Measurements from ENCODE around the gene CUL3.

DNA sequence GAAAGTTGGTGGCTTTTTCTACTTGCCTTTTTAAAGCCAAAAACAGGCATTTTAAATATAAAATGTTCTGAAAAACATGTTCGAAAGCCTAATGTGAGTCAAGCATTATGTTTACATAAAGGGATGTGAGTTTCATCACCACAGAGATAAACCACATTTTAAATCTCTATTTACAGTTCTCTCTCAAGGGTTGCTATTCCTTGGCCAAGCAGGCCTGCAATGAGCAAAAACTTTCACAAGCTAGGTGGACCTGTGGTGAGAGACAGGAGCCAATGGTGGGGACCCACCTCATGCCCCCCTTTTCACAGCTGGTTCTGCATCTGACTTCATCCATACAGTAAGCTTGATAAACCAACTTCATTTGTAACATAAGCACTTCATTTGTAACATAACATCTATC is 65.1 kb downstream of the CUL3 start:
- TF ChIP-seq SRF (IDR thresholded peaks at IDR 0.05; ENCODE audit: low read depth) (no peak), YY1 (IDR thresholded peaks at IDR 0.05; ENCODE audit: extremely low read depth, insufficient replicate concordance, low read depth, low read length) (no peak), CEBPB (IDR thresholded peaks at IDR 0.05; ENCODE audit: low read depth) (no peak)
